K562 treated with DMSO at 1 percent for 4 hours (cell line): ENCODE data around the gene NFIX. TPM values are rescaled to one million over a fixed set of nuclear protein-coding genes. Genes with fewer than 3 reads are reported as not detected.

ENCODE experiments used
- total RNA-seq: library from RNA; unstranded; fragments of 300-600 nt; gene quantifications from 2 replicates; pipeline ENCODE4 v1.2.3, GENCODE V29; 2022; ENCODE audit not compliant: insufficient read depth

NFIX gene
- 7.7 and 11.9 TPM in 2 replicates for total RNA-seq

GRCh38 chr19:12994701-12995595 lies at the start of gene NFIX:
Gene NFIX, plus strand, starts transcription at chr19:12995475. Its CDS starts 363 bp downstream, at chr19:12995838.

GRCh38 chr19:12945479-12946091 lies 49.7 kb upstream of the NFIX start, which contains the start of gene RAD23A:
Gene RAD23A, plus strand, starts transcription at chr19:12945862. Its CDS starts 87 bp downstream, at chr19:12945949.

GRCh38 chr19:12956446-12957388 lies 38.6 kb upstream of the NFIX start, which contains the start of gene GADD45GIP1:
Gene GADD45GIP1, minus strand, starts transcription at chr19:12957223. Its CDS starts 11 bp downstream, at chr19:12957212.

GRCh38 chr19:12969292-12969988 lies 25.8 kb upstream of the NFIX start, which contains the start of gene DAND5:
Gene DAND5, plus strand, starts transcription at chr19:12969576. Its CDS starts 85 bp downstream, at chr19:12969661.

GRCh38 chr19:13102666-13103580 lies 107.6 kb downstream of the NFIX start, which contains the start of gene LYL1:
Gene LYL1, minus strand, starts transcription at chr19:13102858. Its CDS starts 1,687 bp downstream, at chr19:13101171.

GRCh38 chr19:13116282-13117175 lies 121.3 kb downstream of the NFIX start, which contains the start of gene TRMT1:
Gene TRMT1, minus strand, starts transcription at chr19:13116740. Its CDS starts 341 bp downstream, at chr19:13116399.

GRCh38 chr19:13117772-13118423 lies 122.6 kb downstream of the NFIX start, which contains the start of gene NACC1:
Gene NACC1, plus strand, starts transcription at chr19:13118264. Its CDS starts 16,944 bp downstream, at chr19:13135208.

Other genes starting within 250 kb of the NFIX start
- gene BEST2, start 243.7 kb upstream of the NFIX start, total RNA-seq: not detected in 2 replicates
- 14.4 and 15.7 TPM in 2 replicates for gene HOOK2, start 219.9 kb upstream of the NFIX start, total RNA-seq
- 74.2 and 74.3 TPM in 2 replicates for gene JUNB, start 204.0 kb upstream of the NFIX start, total RNA-seq
- gene PRDX2, start 193.7 kb upstream of the NFIX start, total RNA-seq: 371 and 398 TPM in 2 replicates
- gene THSD8, start 193.4 kb upstream of the NFIX start, total RNA-seq: 2.4 TPM in 1 of 2 replicates, not detected in the other
- 55.9 and 64.5 TPM in 2 replicates for gene RNASEH2A, start 188.9 kb upstream of the NFIX start, total RNA-seq
- gene RTBDN, start 160.9 kb upstream of the NFIX start, total RNA-seq: not detected in 2 replicates
- 5.8 and 8.0 TPM in 2 replicates for gene MAST1, start 157.0 kb upstream of the NFIX start, total RNA-seq
- 145 and 148 TPM in 2 replicates for gene DNASE2, start 114.0 kb upstream of the NFIX start, total RNA-seq
- 30.8 and 50.0 TPM in 2 replicates for gene KLF1, start 108.3 kb upstream of the NFIX start, total RNA-seq
- gene GCDH, start 104.3 kb upstream of the NFIX start, total RNA-seq: 10.2 and 12.5 TPM in 2 replicates
- gene SYCE2, start 76.2 kb upstream of the NFIX start, total RNA-seq: 1.4 and 2.5 TPM in 2 replicates
- 105 and 107 TPM in 2 replicates for gene FARSA, start 61.8 kb upstream of the NFIX start, total RNA-seq
- 624 and 631 TPM in 2 replicates for gene CALR, start 56.9 kb upstream of the NFIX start, total RNA-seq
- 148 and 165 TPM in 2 replicates for gene RAD23A, start 49.6 kb upstream of the NFIX start, total RNA-seq
- gene GADD45GIP1, start 38.3 kb upstream of the NFIX start, total RNA-seq: 32.9 and 34.3 TPM in 2 replicates
- 0.71 TPM in 1 of 2 replicates, not detected in the other for gene DAND5, start 25.9 kb upstream of the NFIX start, total RNA-seq
- 206 and 223 TPM in 2 replicates for gene LYL1, start 107.4 kb downstream of the NFIX start, total RNA-seq
- 32.7 and 35.8 TPM in 2 replicates for gene TRMT1, start 121.3 kb downstream of the NFIX start, total RNA-seq
- gene NACC1, start 122.8 kb downstream of the NFIX start, total RNA-seq: 26.6 and 46.2 TPM in 2 replicates
- 111 and 121 TPM in 2 replicates for gene STX10, start 154.9 kb downstream of the NFIX start, total RNA-seq
- 165 and 176 TPM in 2 replicates for gene IER2, start 154.9 kb downstream of the NFIX start, total RNA-seq